CD4-positive, alpha-beta T cell (primary cell): ENCODE results near the gene HSD17B1. TPM values are rescaled to one million over a fixed set of nuclear protein-coding genes. Genes with fewer than 3 reads are reported as not detected.

Source experiments
- ATAC-seq: fragments of 200-7000 bp; cut with Tn5 transposase; one replicate; pipeline ENCODE4 v1.10.0; 2022; ENCODE audit warnings: mild to moderate bottlenecking; ENCODE audit not compliant: poor library complexity
- CTCF ChIA-PET: fragments of 350-600 bp; sonication (Branson Sonifier 250); formaldehyde crosslinking; loops from one replicate; lab custom pipeline; 2021; ENCODE audit warnings: antibody characterized with exemption, inconsistent platforms; lab: Charles Lee
- POLR2A ChIA-PET: fragments of 350-600 bp; sonication (Branson Sonifier 250); formaldehyde crosslinking; loops from one replicate; lab custom pipeline; 2021; ENCODE audit warnings: antibody characterized with exemption, inconsistent platforms; lab: Charles Lee
- DNase-seq, 14 experiments: peaks; one replicate each; pipeline ENCODE4 v3.0.0-alpha.2; 2013 to 2020; ENCODE audit warnings: mixed read lengths in 2 of 14
- H3K27ac ChIP-seq, 2 donors: one replicate each; pipeline versions ENCODE4 v1.5.1 to v1.7.0; 2013; ENCODE audit warnings: low read length in 2 of 2, low read depth in 1 of 2, mild to moderate bottlenecking in 1 of 2
- H3K27me3 ChIP-seq, 2 experiments: 1 replicate in 1 of 2; 2 replicates in 1 of 2; pipeline versions ENCODE4 v1.6.1 to v1.7.0; 2013; ENCODE audit warnings: low read length in 2 of 2, control low read depth in 1 of 2, mild to moderate bottlenecking in 1 of 2, moderate library complexity in 1 of 2; ENCODE audit not compliant: insufficient read depth in 2 of 2, control insufficient read depth in 1 of 2
- H3K36me3 ChIP-seq: one replicate; pipeline ENCODE4 v1.6.1; 2013; ENCODE audit warnings: low read length, control low read depth; ENCODE audit not compliant: insufficient read depth
- H3K4me1 ChIP-seq: one replicate; pipeline ENCODE4 v1.6.1; 2013; ENCODE audit warnings: low read length, control low read depth; ENCODE audit not compliant: insufficient read depth
- H3K4me3 ChIP-seq: one replicate; pipeline ENCODE4 v1.5.1; 2013; ENCODE audit warnings: mild to moderate bottlenecking, low read length, moderate library complexity
- H3K9me3 ChIP-seq, 2 experiments: 1 replicate in 1 of 2; 2 replicates in 1 of 2; pipeline versions ENCODE4 v1.6.1 to v1.7.0; 2013; ENCODE audit warnings: low read length in 2 of 2, mild to moderate bottlenecking in 2 of 2, control low read depth in 1 of 2, moderate library complexity in 1 of 2; ENCODE audit not compliant: control insufficient read depth in 1 of 2, insufficient read depth in 1 of 2
- H3K27ac Mint-ChIP-seq: one replicate; pipeline ENCODE4 v1.8.0; 2020; ENCODE audit warnings: mixed read lengths
- H3K27me3 Mint-ChIP-seq: one replicate; pipeline ENCODE4 v1.8.0; 2021; ENCODE audit warnings: mixed read lengths
- H3K36me3 Mint-ChIP-seq: one replicate; pipeline ENCODE4 v1.8.0; 2021; ENCODE audit warnings: low read depth, mixed read lengths
- H3K4me1 Mint-ChIP-seq: one replicate; pipeline ENCODE4 v1.8.0; 2021; ENCODE audit warnings: low read depth, mixed read lengths
- H3K4me3 Mint-ChIP-seq: one replicate; pipeline ENCODE4 v1.8.0; 2020; ENCODE audit warnings: mild to moderate bottlenecking, mixed read lengths
- H3K9me3 Mint-ChIP-seq: one replicate; pipeline ENCODE4 v1.8.0; 2020; ENCODE audit warnings: mixed read lengths
- intact Hi-C, 2 experiments: fragments of 100-400 bp; cut with DNase I in 1 of 2; cut with micrococcal nuclease in 1 of 2; formaldehyde crosslinking; loops; one replicate each; pipeline versions ENCODE4 v1.15.1 to v1.9.0; 2023 to 2025; cut with DNase I, micrococcal nuclease
- total RNA-seq, 174 experiments: library from RNA in 2 of 174; stranded (reverse) in 2 of 174; gene quantifications; one replicate each; pipeline ENCODE4 v1.2.3 and lab custom pipeline; 2021 to 2026
- TF ChIP-seq, protein P1 (sequence below): fragments of 200-600 bp; IDR thresholded peaks from one replicate; pipeline ENCODE4 v1.8.0; 2022; ENCODE audit warnings: antibody characterized with exemption, mild to moderate bottlenecking

HSD17B1 gene
- total RNA-seq, 2 experiments from 2014 or later: 0.80 to 0.81 TPM

DNA sequence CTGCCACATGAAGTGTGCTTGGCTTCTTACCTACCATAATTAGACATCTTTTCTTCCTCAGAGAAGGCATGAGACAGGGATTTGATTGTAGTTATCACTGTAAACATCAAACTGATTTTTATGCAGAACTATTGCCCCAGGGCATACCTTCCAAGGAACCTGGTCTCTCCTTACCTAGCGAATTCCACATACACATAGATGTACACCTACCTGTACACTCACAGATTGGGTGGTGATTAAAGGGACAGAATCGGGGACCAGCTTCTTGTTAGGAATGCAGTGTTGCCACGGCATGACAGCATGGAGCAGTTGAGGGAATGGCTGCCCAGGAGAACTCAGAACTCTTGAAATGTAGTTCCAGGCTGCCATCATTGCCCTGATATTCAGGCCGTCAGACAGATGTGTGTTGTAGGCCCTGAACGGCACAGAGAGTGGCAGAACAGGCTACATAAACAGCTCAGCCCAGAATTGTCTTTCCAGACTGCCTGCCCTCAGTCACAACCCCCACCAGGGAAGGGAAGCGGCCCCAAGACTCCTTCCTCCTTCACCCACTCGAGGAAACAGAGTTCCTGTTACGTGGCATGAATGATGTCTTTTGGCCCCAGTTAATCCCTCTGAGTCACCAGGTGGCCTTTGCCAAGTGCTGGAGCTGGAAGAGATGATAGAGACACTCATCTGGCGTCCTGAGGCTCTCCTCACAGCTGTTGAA, 34.5 kb upstream of the HSD17B1 start:
- H3K27ac ChIP-seq: no peak overlapping the region
- Mint-ChIP-seq H3K4me1 (peaks cover 8% of the 10 kb centered on the region), H3K9me3 (no peaks in the 10 kb centered on the region), H3K27me3 (no peaks in the 10 kb centered on the region), H3K36me3 (peaks cover 9% of the 10 kb centered on the region), H3K27ac (no peak overlapping the region), H3K4me3 (no peak overlapping the region)
- no peaks in the 10 kb centered on the region for H3K27me3 ChIP-seq
- TF ChIP-seq, protein P1, sequence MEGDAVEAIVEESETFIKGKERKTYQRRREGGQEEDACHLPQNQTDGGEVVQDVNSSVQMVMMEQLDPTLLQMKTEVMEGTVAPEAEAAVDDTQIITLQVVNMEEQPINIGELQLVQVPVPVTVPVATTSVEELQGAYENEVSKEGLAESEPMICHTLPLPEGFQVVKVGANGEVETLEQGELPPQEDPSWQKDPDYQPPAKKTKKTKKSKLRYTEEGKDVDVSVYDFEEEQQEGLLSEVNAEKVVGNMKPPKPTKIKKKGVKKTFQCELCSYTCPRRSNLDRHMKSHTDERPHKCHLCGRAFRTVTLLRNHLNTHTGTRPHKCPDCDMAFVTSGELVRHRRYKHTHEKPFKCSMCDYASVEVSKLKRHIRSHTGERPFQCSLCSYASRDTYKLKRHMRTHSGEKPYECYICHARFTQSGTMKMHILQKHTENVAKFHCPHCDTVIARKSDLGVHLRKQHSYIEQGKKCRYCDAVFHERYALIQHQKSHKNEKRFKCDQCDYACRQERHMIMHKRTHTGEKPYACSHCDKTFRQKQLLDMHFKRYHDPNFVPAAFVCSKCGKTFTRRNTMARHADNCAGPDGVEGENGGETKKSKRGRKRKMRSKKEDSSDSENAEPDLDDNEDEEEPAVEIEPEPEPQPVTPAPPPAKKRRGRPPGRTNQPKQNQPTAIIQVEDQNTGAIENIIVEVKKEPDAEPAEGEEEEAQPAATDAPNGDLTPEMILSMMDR: no peak
- H3K36me3 ChIP-seq: peaks cover 7% of the 10 kb centered on the region
- ATAC-seq (no peak), DNase-seq (peak in 2 of 14 experiments; percentile 52 to 63)
- CTCF ChIA-PET: interaction anchor here (0.5 to 2.7 kb wide), 9 partner anchors 23 to 196 kb away, joined by 3 to 18 read pairs (median 4); partner anchors contain the start of gene CAVIN1
- no peaks in the 10 kb centered on the region for H3K9me3 ChIP-seq
- POLR2A ChIA-PET: interaction anchor here (0.7 kb wide), 1 partner anchor 129 kb away, joined by 3 read pairs; no protein-coding TSS in a partner anchor
- intact Hi-C loops: loop anchor here (5.0 to 10.0 kb wide), 3 partner anchors 111 to 493 kb away; partner anchors contain the start of gene NKIRAS2 (in 1 of the 2)
- H3K4me3 ChIP-seq: no peak overlapping the region
- peaks cover 6% of the 10 kb centered on the region for H3K4me1 ChIP-seq

DNA sequence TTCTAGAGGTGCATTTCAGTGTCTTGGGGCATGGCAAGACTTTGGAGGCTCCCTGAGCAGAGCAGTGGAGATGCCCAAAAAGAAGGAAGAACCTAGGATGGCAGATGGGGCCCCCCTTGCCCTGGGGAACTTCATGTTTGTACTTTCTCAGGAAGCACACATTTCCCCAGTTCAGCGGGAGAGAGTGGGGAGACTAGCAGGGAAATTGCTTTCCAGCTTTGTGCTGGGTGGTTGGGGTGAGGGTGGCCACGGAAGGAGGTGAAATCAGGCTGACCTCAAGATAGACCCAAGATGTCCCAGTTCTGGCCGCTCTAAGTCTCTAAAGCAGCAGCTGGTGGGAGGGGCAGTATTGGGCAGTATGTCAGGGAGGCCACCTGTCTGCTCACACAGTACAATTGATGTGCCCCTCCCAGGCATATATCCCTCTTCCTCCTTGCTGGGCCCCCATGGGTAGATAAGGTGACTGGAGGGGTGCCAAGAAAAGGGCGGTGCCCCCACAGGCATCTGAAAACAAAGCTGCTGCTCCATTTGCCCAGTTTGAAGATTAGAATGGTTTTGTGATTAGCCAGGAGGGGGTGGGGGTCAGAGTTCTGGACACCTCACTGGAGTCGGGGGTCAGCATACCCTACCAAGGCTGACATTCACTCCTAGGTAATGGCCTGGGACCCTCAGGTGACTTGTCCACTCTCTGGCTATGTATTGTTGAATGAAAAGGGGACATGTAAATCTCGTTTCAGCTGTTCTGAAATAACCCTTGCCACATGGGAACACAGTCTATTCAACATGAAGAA, 33.8 kb upstream of the HSD17B1 start:
- intact Hi-C loops: loop anchor here (5.0 to 10.0 kb wide), 3 partner anchors 112 to 494 kb away; partner anchors contain the start of gene NKIRAS2 (in 1 of the 2)
- peaks cover 9% of the 10 kb centered on the region for H3K36me3 Mint-ChIP-seq
- no peak for ATAC-seq
- Histone ChIP-seq H3K27me3 (no peaks in the 10 kb centered on the region), H3K36me3 (peaks cover 7% of the 10 kb centered on the region), H3K9me3 (no peaks in the 10 kb centered on the region), H3K4me1 (peaks cover 6% of the 10 kb centered on the region), H3K4me3 (no peak overlapping the region), H3K27ac (no peak overlapping the region)
- TF ChIP-seq, protein P1: no peak
- H3K9me3 Mint-ChIP-seq: no peaks in the 10 kb centered on the region
- no peak for DNase-seq
- POLR2A ChIA-PET: no interaction called here
- CTCF ChIA-PET: interaction anchor here (1.3 to 2.7 kb wide), 2 partner anchors 91 to 197 kb away, joined by 3 to 18 read pairs; no protein-coding TSS in a partner anchor
- H3K27ac Mint-ChIP-seq: no peak overlapping the region
- H3K4me3 Mint-ChIP-seq: no peak overlapping the region
- H3K27me3 Mint-ChIP-seq: no peaks in the 10 kb centered on the region
- peaks cover 8% of the 10 kb centered on the region for H3K4me1 Mint-ChIP-seq
